H1 (cell line): ENCODE data around the gene TUBGCP5. TPM values are rescaled to one million over a fixed set of nuclear protein-coding genes. Genes with fewer than 3 reads are reported as not detected.

Experiments used
- CHD7 ChIP-seq: fragments of 300-600 bp; sonication (generic); IDR thresholded peaks from 2 replicates; pipeline ENCODE4 v1.7.1; 2012; ENCODE audit warnings: low read length, moderate library complexity, mild to moderate bottlenecking, inconsistent platforms; ENCODE audit not compliant: insufficient replicate concordance
- CTCF ChIP-seq, 3 experiments: IDR thresholded peaks; 1 replicate in 2 of 3; 2 replicates in 1 of 3; pipeline versions ENCODE4 v1.5.1 to v1.6.1; 2011; ENCODE audit warnings: low read length in 3 of 3, mild to moderate bottlenecking in 3 of 3, inconsistent platforms in 2 of 3, low read depth in 1 of 3, moderate library complexity in 1 of 3; ENCODE audit not compliant: insufficient read depth in 1 of 3; ENCODE audit errors: control extremely low read depth in 1 of 3
- EP300 ChIP-seq, 2 experiments: IDR thresholded peaks; 1 replicate in 1 of 2; 2 replicates in 1 of 2; pipeline ENCODE4 v1.6.1; 2011 to 2012; ENCODE audit warnings: low read depth in 2 of 2, low read length in 2 of 2, mild to moderate bottlenecking in 2 of 2, borderline replicate concordance in 1 of 2, inconsistent platforms in 1 of 2, moderate library complexity in 1 of 2
- JUN ChIP-seq: IDR thresholded peaks from 2 replicates; pipeline ENCODE4 v1.6.1; 2011; ENCODE audit warnings: low read depth, mild to moderate bottlenecking, improper control_type of control experiment, low read length
- JUND ChIP-seq: IDR thresholded peaks from 2 replicates; pipeline ENCODE4 v1.6.1; 2011; ENCODE audit warnings: mild to moderate bottlenecking, improper control_type of control experiment, low read length
- NANOG ChIP-seq: IDR thresholded peaks from 2 replicates; pipeline ENCODE4 v1.6.1; 2011; ENCODE audit warnings: low read length, low read depth, mild to moderate bottlenecking, inconsistent platforms; ENCODE audit not compliant: insufficient read depth, poor library complexity, severe bottlenecking
- POLR2A ChIP-seq, 2 experiments: IDR thresholded peaks; 1 replicate in 1 of 2; 2 replicates in 1 of 2; pipeline ENCODE4 v1.6.1; 2011; ENCODE audit warnings: low read depth in 2 of 2, low read length in 2 of 2, mild to moderate bottlenecking in 2 of 2; ENCODE audit errors: control extremely low read depth in 1 of 2
- SIX5 ChIP-seq: IDR thresholded peaks from 2 replicates; pipeline ENCODE4 v1.6.1; 2011; ENCODE audit warnings: mild to moderate bottlenecking, low read depth, low read length
- SP1 ChIP-seq: IDR thresholded peaks from 2 replicates; pipeline ENCODE4 v1.6.1; 2011; ENCODE audit warnings: low read depth, low read length
- SRF ChIP-seq: IDR thresholded peaks from 2 replicates; pipeline ENCODE4 v1.6.1; 2011; ENCODE audit warnings: mild to moderate bottlenecking, low read depth, low read length, moderate library complexity
- polyA plus RNA-seq, 7 experiments: library from polyadenylated mRNA; depleted of rRNA in 3 of 7; stranded (reverse) in 5 of 7; unstranded in 2 of 7; fragments of >200 nt in 5 of 7; fragments of 200-250 nt in 2 of 7; gene quantifications; 1 replicate in 5 of 7; 2 replicates in 1 of 7; 4 replicates in 1 of 7; pipeline versions ENCODE4 v1.2.1 to v1.2.3, GENCODE V29; 2011 to 2013; ENCODE audit warnings: missing spikeins in 2 of 7, mixed read lengths in 2 of 7
- total RNA-seq: library from RNA; stranded (reverse); fragmentation: NEBNext Ultra II Directional; extraction: Animal tissue kit (Norgen Biotek cat#: 25700); gene quantifications from 2 replicates; pipeline ENCODE4 v1.2.1, GENCODE V29; 2021

The TUBGCP5 gene
- total and polyA plus RNA-seq, 2 of the 8 experiments (the other 6 are each of a cell fraction or from before 2014, with no cell fraction given): 6.3 to 12.5 TPM

GRCh38 chr15:22973987-22974386, 65.4 kb downstream of the TUBGCP5 start (continued):
- TF ChIP-seq CHD7 (no peak), JUND (no peak), NANOG (no peak), SIX5 (no peak), JUN (no peak), SP1 (no peak), SRF (no peak), POLR2A (IDR thresholded peaks at IDR 0.05; ENCODE audit: control extremely low read depth in 1 of 2, low read depth in 2 of 2, low read length in 2 of 2) (no peak), CTCF (IDR thresholded peaks at IDR 0.05; ENCODE audit: control extremely low read depth in 1 of 3, insufficient read depth in 1 of 3, low read depth in 1 of 3, low read length in 3 of 3) (no peak), EP300 (IDR thresholded peaks at IDR 0.05; ENCODE audit: borderline replicate concordance in 1 of 2, low read depth in 2 of 2, low read length in 2 of 2) (no peak)
